NAMALWA (cell line): ENCODE results near the gene LRRTM3.

ENCODE experiments used
- DNase-seq: peaks from one replicate; pipeline ENCODE4 v3.0.0-alpha.2; 2015; ENCODE audit warnings: low spot score

LRRTM3 gene

GRCh38 chr10:67022099-67022498, 96.3 kb downstream of the LRRTM3 start:
- DNase-seq, result no peak

GRCh38 chr10:67033878-67034277, 108.0 kb downstream of the LRRTM3 start:
- no peak for DNase-seq

GRCh38 chr10:67036808-67037207, 111.0 kb downstream of the LRRTM3 start:
- no peak for DNase-seq

- no peak for DNase-seq
These were observed 117.2 kb downstream of the LRRTM3 start for GRCh38 chr10:67043041-67043440.

- DNase-seq, result no peak
These were observed 119.6 kb downstream of the LRRTM3 start for GRCh38 chr10:67045404-67045803.

- DNase-seq, result no peak
These were observed 120.7 kb downstream of the LRRTM3 start for GRCh38 chr10:67046507-67046906.

GRCh38 chr10:67049988-67050387, 124.2 kb downstream of the LRRTM3 start:
- DNase-seq, result no peak

- DNase-seq, result no peak
These were observed 124.6 kb downstream of the LRRTM3 start for GRCh38 chr10:67050415-67050814.

- DNase-seq, result no peak
These were observed 146.8 kb downstream of the LRRTM3 start for GRCh38 chr10:67072654-67073053.

- DNase-seq, result no peak
These were observed 149.7 kb downstream of the LRRTM3 start for GRCh38 chr10:67075491-67075971.

GRCh38 chr10:67076144-67076543, 150.3 kb downstream of the LRRTM3 start:
- DNase-seq, result no peak

GRCh38 chr10:67077376-67077775, 151.5 kb downstream of the LRRTM3 start:
- no peak for DNase-seq

GRCh38 chr10:67079126-67079525, 153.3 kb downstream of the LRRTM3 start:
- DNase-seq, result no peak

GRCh38 chr10:67086327-67087134, 160.7 kb downstream of the LRRTM3 start:
- no peak for DNase-seq

GRCh38 chr10:67087135-67087425, 161.2 kb downstream of the LRRTM3 start:
- no peak for DNase-seq

- DNase-seq, result no peak
These were observed 162.2 kb downstream of the LRRTM3 start for GRCh38 chr10:67088036-67088435.

- no peak for DNase-seq
These were observed 169.7 kb downstream of the LRRTM3 start for GRCh38 chr10:67095531-67095930.

- DNase-seq, result no peak
These were observed 172.6 kb downstream of the LRRTM3 start for GRCh38 chr10:67098461-67098860.

GRCh38 chr10:67100951-67101350, 175.1 kb downstream of the LRRTM3 start:
- no peak for DNase-seq

- no peak for DNase-seq
These were observed 181.8 kb downstream of the LRRTM3 start for GRCh38 chr10:67107670-67108069.

- no peak for DNase-seq
These were observed 184.4 kb downstream of the LRRTM3 start for GRCh38 chr10:67110286-67110685.

GRCh38 chr10:67112765-67113164, 186.9 kb downstream of the LRRTM3 start:
- no peak for DNase-seq

- DNase-seq, result no peak
These were observed 189.1 kb downstream of the LRRTM3 start for GRCh38 chr10:67114945-67115344.

GRCh38 chr10:67115972-67116371, 190.1 kb downstream of the LRRTM3 start:
- DNase-seq, result no peak
